Measurements from ENCODE around the gene HOXA5.

GRCh38 chr7:27108390-27109127, 34.9 kb downstream of the HOXA5 start:
- TF ChIP-seq USF1 (IDR thresholded peaks at IDR 0.05; ENCODE audit: borderline replicate concordance, extremely low read length, insufficient read depth, low read depth, low read length) (no peak), CTCF (IDR thresholded peaks at IDR 0.05 in 2 of 3, conservative IDR thresholded peaks at IDR 0.05 in 1 of 3; ENCODE audit: control insufficient read depth in 2 of 3, extremely low read depth in 1 of 3, insufficient read depth in 1 of 3, low read depth in 3 of 3, low read length in 3 of 3) (no peak), RFX5 (IDR thresholded peaks at IDR 0.05; ENCODE audit: low read depth, low read length) (no peak), POLR2AphosphoS5 (IDR thresholded peaks at IDR 0.05; ENCODE audit: low read length) (no peak), TCF12 (IDR thresholded peaks at IDR 0.05; ENCODE audit: low read depth, low read length) (no peak), CEBPB (IDR thresholded peaks at IDR 0.05; ENCODE audit: borderline replicate concordance in 1 of 2, low read depth in 2 of 2, low read length in 2 of 2) (no peak), USF2 (IDR thresholded peaks at IDR 0.05; ENCODE audit: borderline replicate concordance, low read depth, low read length) (no peak)
